HG03066 (cell line): ENCODE measurements around the gene SCN10A.

Source experiments
- ATAC-seq: cut with Tn5 transposase; IDR thresholded peaks from one replicate; pipeline ENCODE4 v1.9.1; 2021; ENCODE audit warnings: low read depth; ENCODE audit not compliant: unreplicated experiment

Gene SCN10A

DNA sequence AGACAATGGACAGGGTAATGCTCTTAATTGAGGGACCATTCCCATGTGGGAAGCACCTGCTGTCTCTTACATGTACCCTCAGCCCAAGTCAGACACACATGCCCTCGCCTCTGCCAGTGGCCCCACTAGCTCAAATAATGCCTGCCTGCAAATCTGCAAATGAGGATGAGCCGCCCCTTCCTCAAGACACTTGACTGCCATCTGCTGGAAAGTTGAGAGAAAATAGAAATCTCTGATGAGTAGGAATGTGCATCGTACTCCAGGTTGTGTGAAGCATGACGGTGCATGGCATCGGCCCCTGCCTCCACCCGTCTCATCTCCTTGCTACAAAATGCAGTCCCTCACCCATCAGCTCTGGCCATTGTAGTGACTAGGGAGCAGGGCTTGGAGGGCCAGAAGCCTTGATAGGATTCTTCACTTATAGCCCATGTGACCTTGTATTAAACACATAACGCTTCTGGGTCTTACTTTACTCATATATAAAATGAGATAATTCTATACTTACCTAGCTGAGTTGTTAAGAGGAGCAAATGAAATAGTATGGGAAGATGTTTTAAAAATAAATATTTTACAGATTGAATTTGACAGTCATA is 160.2 kb downstream of the SCN10A start:
- no peak for ATAC-seq

- ATAC-seq: no peak
Observed at GRCh38 chr3:38653685-38654537, 162.1 kb downstream of the SCN10A start.

- no peak for ATAC-seq
Observed at GRCh38 chr3:38652934-38653333, 163.1 kb downstream of the SCN10A start.

DNA sequence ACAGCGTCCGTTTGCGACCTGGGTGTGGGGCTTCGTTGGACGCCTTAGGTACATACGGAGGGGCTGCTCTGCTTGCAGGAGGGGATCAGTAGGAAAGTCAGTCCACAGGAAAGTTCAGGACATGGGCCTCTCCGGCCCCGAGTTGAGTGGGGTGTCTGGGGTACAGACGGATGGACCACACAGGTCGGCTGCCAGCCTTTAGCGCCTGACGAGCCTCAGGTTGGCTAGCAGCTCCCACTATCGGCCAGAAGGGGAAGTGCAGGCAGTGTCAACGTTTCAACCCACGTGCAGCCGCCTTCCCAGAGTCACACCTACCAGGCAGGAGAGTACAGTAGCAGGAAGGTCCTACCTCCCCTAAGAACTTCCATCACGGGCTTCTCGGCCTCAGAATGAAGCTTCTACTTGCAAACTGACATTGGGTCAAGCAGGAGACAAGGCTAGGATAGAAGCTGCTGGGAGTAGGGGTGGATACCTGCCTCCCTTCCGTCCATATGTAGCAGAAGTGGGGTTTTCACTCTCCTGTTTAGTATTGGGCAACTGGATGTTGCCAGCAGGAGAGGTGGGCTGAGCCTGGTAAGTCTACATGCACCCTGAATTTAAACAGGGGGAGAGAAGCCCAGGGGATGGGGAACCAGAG is 164.7 kb downstream of the SCN10A start:
- ATAC-seq: peak; percentile 60

DNA sequence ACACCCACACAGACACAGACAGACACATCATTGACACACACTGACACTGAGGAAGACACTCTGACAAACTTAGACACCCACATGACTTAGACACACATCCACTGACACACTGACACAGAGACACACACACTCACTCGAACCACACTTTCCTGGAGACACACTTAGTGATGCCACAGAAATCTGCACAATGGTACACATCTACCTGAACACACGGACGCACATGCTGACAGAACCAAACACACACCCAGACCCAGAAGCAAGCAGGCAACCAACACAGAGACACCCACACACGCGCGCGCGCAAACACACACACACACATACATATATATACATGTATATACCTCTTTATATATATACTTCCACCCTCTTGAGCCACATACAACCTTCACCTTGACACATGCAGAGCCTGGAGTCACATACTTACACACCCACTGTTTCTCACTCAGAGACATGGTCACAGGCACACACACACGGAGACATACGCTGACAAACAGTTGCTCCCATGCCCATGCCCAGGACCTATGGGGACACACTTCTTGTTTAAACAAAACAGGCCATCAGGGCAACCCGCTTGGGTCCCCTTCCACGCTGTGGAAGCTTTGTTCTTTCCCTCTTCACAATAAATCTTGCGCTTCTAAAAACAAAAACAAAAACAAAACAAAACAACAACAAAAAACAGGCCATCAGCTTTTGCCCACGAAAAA is 165.6 kb downstream of the SCN10A start:
- no peak for ATAC-seq

DNA sequence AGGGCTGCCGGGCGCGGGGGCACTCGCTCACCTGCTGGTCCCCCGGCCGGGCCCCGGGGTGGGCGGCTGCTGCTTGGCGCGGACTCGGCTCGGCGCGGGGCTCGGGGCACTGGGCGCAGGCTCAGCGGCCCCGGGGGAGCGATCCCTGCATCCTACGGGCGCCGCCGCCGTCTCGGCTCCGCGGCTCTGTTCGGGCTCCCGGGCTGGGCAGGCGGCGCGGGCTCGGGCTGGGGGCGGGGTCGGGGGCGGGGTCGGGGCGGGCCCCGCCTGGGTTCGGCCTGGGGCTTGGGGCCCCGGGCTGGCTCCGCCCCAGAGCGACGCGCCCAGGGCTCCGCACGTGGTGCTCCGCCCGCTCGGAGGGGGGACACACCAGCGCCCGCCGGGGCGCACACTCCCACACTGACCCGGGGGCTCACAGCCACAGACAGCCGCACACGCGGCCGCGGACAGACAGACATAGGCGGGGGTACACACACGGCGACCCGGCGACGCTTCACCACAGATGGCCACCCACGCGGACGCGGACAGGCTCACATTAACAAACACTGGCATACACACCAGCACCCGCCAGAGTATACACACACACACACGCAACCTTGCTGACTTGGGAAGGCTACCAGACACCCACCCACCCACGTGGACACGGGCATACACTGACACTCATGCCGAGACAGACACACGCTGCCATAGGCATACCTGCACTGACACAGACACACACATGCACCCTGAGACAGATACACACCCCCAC is 166.3 kb downstream of the SCN10A start, which contains the start of gene SCN5A:
TSS of gene SCN5A (minus strand) at position 188 of the 748 bp plus-strand sequence. CDS start 16,380 bp downstream, outside the sequence.
- ATAC-seq: no peak

DNA sequence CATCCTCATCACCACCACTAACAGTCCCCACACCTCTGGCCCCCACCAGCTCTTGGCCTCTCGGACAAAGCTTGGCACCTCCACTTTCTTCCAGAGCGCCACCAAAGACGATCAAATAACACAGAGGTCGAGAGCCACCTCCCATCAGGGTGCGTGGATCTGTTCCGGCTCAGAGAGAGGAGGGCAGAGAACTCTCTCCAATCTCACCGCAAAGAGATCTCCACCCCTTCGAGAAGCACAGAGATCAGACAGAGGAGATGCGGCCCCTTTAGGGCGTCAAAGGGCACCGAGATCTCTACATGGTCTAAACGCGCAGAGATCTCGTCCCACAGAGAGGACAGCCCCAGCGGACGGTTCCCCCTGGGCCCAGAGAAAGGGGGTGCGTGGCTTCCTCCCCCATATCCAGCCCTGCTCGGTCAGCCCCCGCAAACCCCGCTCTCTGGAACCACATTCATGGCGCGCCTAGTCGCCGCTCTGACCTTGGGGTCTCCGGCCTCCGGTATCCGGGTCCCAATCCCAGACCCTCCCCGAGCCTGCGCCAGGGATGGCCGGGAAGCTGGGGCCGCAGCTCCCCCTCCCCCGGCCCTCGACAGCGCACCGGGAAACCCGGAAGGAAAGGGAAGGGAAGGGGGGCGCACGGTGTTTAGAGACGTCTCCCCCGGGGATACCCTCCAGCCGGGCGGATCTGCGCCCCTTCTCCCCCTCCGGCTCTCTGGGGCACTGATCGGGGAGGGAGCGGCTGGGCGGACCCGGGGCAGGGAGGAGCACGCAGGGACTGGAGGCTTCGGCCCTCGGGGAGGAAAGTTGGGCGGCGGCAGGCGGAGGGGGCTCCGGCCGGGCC is 167.1 kb downstream of the SCN10A start:
- ATAC-seq: no peak

- no peak for ATAC-seq
Observed at GRCh38 chr3:38648024-38648658, 167.9 kb downstream of the SCN10A start.

GRCh38 chr3:38647217-38647970 is 168.6 kb downstream of the SCN10A start:
- no peak for ATAC-seq
